Measurements from ENCODE around the gene RBM15B.

The RBM15B gene

DNA sequence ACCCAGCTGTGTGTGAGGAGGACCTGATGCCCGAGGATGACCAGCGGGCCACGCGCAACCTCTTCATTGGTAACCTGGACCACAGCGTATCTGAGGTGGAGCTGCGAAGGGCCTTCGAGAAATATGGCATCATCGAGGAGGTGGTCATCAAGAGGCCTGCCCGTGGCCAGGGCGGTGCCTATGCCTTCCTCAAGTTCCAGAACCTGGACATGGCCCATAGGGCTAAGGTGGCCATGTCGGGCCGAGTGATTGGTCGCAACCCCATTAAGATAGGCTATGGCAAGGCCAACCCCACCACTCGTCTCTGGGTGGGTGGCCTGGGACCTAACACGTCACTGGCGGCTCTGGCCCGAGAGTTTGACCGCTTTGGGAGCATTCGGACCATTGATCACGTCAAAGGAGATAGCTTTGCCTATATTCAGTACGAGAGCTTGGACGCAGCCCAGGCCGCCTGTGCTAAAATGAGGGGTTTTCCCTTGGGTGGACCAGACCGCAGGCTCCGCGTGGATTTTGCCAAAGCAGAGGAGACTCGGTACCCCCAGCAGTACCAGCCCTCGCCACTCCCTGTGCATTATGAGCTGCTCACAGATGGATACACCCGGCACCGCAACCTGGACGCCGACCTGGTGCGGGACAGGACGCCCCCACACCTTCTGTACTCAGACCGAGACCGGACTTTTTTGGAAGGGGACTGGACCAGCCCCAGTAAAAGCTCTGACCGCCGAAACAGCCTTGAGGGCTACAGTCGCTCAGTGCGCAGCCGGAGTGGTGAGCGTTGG lies 1.5 kb downstream of the RBM15B start:
- DNase-seq: no peak

DNA sequence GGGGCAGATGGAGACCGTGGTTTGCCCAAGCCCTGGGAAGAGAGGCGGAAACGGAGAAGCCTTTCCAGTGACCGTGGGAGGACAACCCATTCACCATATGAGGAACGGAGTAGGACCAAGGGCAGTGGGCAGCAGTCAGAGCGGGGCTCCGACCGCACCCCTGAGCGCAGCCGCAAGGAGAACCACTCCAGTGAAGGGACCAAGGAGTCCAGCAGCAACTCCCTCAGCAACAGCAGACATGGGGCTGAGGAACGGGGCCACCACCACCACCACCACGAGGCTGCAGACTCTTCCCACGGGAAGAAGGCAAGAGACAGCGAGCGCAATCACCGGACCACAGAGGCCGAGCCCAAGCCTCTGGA lies 2.0 kb downstream of the RBM15B start:
- no peak for DNase-seq

DNA sequence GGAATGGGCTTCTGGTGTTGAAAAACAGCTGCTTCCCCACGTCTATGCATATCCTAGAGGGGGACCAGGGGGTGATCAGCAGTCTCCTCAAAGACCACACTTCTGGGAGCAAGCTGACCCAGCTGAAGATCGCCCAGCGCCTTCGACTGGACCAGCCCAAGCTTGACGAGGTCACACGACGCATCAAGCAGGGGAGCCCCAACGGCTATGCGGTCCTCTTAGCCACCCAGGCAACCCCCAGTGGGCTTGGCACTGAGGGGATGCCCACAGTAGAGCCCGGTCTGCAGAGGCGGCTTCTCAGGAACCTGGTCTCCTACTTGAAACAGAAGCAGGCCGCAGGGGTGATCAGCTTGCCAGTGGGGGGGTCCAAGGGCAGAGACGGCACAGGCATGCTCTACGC lies 2.5 kb downstream of the RBM15B start:
- DNase-seq: no peak

DNA sequence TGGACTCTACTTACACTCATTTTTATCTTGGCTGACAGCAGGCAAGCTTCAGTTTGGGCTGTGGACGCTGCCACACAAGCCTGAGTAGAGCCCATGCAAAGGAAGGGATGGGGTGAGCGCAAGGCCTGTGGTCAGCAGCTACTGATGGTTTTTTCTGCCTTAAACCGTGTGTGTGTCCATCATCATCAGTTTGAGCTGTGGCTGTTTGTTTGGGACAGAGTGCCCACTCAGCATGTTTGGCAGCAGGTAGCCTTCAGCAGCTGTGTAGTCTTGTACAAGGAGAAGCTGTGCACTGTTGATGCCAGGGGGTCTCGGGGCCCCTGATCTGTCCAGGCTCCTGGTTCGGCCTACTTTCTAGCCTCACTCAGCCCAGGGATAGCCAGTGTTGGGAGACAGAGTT lies 3.5 kb downstream of the RBM15B start:
- no peak for DNase-seq

DNA sequence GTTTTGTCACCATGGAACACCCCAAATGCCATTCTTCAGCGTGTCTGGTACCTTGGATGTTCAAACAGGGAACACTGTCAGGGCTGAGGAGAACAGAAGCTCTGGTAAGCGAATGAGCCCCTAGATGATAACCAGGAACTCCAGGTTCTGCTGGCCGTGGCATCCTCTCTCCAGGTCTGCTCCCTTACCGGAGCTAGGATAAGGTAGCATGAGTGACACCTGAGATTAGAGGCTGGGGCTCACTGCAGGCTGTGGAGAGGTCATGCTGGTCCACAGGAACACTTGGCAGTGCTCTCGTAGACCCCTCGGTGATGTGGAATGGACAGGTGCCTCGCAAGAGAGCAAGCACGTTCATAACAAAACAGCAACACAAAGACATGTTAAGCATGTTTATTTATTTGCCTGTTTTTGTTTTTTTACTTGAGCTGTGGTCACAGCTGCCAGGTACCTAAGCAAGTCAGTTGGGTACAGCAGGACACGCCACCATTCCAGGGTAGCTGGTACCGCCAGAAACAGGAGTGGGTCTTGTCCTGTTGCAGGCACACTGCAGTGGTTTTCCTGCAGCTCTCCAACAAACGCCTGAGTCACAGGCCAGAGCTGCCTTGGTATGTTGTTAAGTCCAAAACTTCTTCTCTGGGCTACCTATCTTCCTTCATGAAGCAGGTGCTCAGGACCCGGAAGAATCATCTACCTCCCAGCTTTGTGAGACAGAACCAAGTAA lies 4.6 kb downstream of the RBM15B start:
- no peak for DNase-seq

DNA sequence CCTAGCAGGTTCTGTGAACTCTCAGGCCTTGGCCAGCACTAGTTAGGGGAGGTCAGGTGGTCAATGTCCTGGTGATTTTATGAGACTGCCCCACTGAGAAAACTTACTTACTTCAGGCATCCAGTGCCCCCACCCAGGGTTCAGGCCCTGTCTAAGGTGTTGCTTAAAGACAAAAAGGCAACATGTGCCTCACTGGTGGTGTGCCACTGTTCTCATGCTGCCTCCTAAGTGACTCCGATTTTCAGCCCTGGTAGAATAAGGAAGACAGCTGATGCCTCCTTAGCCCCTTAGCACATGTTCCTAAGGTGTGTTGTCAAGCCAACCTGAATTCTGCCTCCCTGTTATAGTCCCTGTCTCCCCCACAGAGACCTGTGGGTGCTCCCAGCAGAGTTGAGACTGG lies 5.3 kb downstream of the RBM15B start:
- no peak for DNase-seq

DNA sequence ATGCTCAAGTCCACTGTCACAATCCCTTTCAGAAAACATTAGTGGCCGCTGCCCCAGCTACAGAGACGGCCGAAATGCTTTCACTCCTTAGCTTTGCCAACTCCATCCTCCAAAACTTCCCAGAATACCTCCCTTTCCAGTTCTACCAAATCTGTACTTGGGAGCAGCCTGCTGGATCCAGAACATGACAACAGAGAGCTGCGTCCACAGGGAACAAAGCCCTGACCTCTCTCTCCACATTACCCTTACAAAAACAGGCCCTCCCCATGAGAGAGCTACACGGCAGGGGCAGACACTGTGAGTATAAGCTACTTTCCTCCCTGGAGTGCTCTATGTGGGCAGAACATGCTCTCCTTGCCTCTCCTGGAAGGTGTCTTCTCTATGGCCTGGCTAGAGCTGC lies 6.3 kb downstream of the RBM15B start:
- no peak for DNase-seq

DNA sequence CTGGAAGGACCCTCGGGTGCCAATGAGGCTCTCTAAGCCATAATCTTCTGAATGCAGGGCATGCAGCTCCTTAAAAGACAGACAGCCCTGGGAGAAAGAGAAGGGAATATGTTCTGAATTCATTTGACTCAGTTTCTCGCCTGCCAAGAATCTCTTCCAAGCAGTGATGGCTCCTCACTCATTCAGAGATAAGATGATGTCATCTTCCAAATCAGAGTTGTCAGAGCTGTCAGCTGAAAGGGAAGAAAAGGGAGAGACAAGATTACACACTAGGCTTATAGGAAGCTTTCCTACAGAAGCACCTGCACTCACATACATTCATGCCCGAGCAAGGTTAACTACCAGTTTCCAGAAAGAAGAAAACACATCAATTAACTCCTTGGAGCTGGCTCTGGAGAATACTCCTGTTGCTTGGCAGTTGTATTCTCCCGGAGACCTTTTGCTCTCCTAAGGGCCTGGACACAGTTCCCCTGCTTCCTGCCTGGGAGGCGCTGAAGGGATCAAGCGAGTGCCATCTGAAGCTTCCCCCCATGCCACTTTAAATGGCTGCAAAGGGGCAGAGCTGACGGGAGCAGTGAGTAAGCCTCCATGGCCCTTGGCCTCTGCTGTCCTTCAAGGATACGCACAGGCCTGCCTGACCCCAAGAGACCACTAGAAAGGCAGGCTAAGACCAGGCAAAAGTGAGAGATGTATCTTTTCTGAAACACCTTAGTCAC lies 7.7 kb downstream of the RBM15B start:
- DNase-seq: no peak

DNA sequence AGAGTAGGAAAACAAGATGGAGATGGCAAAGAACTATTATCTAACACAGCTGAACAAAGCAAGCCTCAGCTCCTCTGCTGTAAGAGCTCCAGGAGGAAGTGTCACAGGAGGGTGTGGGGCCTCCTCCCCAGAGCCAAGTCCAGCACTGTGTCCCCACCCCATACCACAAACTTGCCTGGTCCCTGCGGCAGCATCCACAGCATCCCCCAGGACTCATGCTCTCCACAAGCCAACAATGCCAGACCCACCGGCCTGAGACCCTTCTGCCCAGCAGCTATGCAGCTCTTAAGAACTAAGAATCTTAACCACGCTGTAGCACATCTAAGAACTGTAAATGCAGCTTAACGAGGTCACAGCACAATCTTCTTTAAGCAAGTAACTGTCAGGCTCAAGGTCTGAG lies 9.1 kb downstream of the RBM15B start:
- no peak for DNase-seq

DNA sequence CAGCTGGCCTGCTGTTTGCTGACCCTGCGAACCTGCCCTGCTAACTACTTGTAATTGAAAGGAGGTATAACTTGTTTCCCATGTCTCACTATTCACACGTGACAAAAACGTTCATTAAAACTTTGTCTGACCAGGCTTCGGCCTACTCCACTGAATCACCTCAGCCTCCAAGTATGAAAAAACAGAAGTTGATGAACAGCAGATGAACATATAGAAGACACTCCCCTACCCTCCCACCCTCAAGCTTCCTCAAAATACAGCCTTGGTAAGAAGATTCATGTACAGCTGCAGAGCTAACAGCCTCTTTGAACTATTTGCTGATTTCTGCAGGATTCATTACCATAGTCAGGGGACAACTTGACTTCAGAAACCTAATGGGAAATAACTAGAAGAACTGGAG lies 10.7 kb downstream of the RBM15B start:
- no peak for DNase-seq

DNA sequence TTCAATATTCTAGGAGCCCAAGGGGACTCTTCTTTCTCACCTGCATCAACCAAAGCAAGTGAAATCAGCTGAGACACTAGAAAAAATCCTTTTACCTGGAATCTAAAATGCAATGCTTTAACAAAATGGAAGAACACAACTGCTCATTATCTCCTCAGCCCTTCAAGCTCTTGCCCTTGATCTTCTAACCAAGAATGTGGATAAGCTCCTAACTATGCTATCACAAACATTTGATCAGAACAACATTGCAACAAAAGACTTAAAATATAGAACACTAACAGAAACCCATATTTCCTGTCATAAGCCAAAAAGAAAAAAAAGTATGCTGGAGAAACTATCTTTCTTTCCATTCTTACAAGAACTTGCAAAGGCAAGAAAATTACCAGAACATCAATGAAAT lies 12.6 kb downstream of the RBM15B start:
- DNase-seq: no peak

DNA sequence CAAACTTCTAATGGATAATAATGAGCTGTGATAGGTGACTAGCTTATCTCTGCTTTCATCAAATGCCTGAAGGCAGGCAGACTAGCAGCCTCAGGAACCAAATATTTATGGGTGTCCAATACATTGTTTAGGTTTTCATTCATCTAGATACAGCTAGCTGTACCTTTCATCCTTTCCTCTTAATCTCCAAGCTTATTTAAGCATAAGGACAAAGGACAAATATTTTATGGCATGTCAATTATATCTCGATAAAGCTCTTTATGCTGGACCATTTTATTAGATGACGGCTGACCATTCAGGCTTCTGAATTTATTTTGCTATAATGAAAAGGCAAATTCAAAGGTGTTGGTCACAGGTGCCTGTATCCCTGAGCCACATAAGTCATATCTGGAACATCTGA lies 16.9 kb downstream of the RBM15B start:
- DNase-seq: no peak

DNA sequence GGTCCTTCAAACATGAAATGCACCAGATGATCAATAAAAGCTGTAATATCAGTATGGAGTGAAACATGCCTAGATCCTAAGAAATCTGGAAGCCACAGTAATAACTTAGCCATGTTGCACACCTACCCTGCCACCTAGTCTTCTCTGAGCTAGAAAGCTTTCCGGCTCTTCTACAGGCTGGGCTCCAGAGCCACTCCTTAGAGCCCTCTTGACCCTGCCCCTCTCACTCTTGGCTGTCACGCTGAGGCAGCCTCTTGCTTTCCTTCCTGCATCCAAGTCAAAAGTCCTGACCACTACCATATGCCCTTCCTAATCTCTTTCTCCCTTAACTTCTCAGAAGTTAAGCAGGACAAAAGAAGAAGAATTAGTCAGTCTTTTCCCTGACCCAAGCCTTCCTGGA lies 17.7 kb downstream of the RBM15B start:
- DNase-seq: no peak

DNA sequence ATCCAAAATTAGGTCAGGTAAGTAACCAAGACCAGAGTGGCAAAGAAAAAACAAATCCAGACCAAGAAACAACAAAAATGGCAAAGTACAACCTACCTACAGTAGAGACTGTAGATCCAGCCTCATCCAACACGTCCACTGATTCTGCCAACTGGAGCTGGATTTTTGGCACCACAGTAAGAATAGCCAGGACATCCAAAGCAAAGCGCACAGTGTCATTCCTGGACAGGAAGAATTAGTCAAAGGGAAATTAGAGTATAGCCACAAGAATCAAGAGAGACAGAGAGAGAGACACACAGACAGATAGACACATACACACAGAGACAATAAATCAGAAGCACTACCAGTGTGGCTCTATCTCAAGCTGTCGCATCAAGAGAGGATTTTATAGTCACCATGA lies 31.1 kb downstream of the RBM15B start:
- no peak for DNase-seq

DNA sequence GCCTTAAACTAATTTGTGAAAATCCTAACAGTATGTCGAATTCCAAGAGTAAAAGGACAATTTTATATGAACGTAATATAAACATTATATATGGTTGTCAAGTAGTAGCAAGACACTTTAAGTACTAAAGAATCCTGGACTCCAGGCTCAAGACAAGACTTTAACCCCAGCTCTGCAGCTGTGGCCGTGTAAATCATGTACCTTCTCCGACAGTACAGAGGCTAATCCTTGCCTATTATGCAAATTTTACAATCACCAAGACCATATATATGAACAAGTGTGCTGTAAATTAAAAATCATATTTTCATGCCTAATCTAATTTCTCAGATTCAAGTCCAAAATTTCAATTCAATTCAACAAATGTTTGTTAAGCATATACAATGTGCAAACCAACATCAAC lies 35.8 kb downstream of the RBM15B start:
- no peak for DNase-seq

DNA sequence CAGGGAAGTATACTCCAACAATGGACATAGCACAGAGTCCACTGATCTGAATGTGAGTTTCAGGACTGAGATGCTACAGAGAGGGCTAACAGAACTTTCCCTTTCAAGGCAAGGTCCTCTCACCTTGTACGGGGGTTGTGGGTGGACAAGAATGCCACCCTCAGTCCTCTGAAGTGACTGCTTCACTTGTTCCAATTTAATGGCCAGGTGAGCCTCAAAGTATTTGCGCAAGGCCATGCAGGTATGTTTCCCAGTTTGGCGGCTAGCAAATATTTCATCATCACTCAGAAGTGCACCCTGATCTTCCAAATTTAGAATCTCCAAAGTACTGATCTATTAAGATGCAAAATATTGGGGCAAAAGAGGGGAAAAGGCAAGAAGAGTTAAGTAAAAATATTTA lies 38.1 kb downstream of the RBM15B start:
- DNase-seq: no peak

DNA sequence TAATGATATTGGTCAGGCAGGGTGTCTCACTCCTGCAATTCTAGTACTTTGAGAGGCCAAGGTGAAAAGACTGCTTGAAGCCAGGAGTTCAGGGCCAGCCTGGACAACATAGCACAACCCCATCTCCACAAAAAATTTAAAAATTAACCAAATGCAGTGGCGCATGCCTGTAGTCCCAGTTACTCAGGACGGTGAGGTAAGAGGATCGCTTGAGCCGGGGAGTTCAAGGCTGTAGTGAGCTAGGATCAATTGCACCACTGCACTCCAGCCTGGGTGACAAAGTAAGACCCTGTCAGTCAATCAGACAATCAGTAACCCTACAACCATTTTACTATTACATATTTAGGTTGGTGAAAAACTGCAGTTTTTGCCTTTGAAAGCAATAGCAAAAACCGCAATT lies 43.0 kb downstream of the RBM15B start:
- DNase-seq: no peak

DNA sequence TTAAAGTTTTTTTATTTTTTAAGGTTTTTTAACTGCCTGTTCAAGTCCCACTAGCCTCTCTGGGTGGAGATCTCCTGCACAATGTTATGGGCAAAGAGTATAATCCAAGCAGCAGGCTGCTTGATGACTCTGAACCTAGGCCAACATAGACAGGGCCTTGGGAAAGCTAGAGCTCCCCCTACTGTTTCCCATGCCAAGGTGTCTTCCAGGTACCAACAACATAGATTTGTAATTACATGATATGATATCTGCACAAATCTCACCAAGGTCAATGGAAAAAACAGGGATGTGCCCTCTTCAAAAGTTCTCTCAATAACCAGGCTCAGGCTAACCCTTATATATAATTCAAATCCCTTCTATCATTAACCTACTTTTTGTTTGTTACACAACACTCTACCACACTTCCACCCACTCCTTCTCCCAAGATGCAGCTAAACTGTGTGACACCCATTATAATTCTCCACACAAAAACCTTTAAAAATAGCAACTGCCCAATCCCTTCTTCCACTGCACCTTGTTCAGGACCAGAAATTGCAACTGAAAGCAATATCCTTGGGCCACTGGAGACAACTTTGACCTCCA lies 43.8 kb downstream of the RBM15B start:
- DNase-seq: peak; percentile 1

DNA sequence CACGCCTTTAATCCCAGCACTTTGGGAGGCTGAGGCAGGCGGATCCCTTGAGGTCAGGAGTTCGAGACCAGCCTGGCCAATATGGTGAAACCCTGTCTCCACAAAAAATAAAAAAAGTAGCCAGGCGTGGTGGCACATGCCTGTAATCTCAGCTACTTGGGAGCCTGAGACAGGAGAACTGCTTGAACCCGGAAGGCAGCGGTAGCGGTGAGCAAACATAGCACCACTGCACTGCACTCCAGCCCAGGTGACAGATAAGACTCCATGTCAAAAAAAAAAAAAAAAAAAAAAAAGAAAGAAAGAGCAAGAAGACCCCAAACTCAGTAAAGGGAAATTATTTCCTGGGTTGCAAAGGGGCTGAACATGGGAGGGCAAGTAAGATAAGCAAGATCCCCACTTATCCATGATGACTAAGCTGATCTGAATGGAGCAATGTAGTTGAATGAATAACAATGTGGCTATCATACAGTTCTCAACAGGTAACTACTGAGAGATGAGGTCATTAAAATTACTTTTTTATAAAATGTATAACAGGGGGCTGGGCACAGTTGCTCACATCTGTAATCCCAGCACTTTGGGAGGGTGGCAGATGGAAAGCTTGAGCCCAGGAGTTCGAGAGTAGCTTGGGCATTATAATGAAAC lies 46.0 kb downstream of the RBM15B start:
- no peak for DNase-seq

DNA sequence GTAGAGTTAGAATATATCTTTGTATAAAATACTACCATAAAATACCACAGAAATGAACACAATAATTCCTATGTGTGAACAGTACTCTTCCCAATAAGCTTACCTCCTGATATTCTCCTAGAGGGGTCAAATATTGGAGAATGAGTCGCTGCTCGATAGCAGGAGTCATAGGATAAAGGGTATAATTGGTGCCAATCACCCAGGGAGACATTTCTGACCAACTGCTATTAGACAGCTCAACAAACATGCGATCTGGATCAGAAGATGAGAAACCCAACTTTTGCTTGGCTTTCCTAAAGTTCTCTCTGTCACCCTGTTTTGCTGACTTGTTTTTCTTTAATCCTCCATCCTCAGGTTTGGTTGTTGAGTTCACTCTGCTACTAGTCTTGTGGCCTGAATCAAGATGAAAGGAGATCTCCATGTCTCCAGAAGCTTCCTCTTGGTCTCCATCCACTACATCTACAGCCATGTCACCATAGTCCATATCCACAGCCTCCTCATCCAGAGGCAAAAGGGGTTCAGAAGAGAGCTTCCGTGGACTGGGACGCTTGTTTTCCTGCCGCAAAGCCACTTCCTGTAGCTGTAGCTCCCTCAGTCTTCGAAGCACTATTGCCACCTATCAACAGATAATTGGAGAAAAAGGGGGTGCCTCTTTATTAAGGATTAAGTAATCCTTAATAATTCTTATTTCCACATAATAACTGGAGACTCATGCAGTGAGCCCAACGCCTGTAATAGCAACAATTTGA lies 50.4 kb downstream of the RBM15B start:
- no peak for DNase-seq

DNA sequence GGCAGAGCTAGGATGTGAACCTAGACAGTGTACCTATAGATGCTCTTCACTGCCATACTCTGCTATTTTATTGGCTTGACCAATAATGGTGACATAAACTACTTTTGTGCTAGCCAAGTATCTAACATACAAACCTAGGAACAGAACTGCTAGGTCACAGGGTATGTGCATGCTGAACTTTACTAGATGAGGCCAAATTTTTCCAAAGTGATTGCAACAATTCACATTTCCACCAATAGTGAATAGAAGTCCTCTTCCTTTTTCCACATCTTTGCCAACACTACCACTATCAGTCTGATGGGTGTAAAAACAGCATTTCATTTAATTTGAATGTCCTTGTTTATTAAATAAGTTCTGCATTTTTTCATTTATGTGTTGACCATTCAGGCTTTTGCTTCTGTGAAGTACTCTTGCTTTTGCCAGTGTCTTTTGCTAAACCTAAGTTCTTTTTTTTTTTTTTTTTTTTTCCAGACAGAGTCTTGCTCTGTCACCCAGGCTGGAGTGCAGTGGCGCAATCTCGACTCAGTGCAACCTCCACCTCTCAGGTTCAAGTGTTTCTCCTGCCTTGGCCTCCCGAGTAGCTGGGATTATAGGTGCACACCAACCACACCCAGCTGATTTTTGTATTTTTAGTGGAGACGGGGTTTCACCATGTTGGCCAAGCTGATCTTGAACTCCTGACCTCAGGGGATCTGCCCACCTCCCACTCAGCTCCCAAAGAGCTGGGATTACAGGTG lies 54.6 kb downstream of the RBM15B start:
- no peak for DNase-seq
